GM19023 (cell line): ENCODE data around the gene MRPL38.
"Not testable (repeated sequence)": the region's sequence is repeated elsewhere in the genome, so short reads cannot be mapped to it uniquely, and the experiment has no call there.

Experiments
- ATAC-seq: cut with Tn5 transposase; IDR thresholded peaks from one replicate; pipeline ENCODE4 v1.9.1; 2021; ENCODE audit warnings: mild to moderate bottlenecking, moderate library complexity; ENCODE audit not compliant: unreplicated experiment

The MRPL38 gene

GRCh38 chr17:75855310-75856061 is 49.2 kb downstream of the MRPL38 start, which contains the start of gene WBP2:
WBP2 (minus strand) TSS chr17:75855335; CDS start chr17:75855297, 38 bp downstream.
- peak; percentile 82 for ATAC-seq

DNA sequence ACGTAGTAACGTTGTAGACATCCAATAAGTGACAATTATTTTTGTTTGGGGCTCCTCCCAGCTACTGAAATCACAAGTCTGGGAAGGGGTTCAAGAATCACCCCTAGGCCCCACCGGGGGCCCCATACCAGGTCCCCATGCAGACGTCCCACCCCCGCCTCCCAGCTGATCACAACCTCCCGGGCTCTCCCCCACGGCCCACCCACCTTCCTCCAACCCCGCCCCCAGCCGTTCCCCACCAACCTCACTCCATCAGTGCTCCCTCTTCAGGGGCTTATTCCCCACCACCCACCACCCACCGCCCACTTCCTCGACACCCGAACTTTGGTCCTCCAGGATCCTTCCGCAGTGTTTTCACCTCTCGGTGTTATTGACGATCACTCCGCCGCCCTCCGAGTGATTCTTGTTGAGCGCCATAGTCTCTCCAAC is 49.8 kb downstream of the MRPL38 start:
- ATAC-seq: no peak

DNA sequence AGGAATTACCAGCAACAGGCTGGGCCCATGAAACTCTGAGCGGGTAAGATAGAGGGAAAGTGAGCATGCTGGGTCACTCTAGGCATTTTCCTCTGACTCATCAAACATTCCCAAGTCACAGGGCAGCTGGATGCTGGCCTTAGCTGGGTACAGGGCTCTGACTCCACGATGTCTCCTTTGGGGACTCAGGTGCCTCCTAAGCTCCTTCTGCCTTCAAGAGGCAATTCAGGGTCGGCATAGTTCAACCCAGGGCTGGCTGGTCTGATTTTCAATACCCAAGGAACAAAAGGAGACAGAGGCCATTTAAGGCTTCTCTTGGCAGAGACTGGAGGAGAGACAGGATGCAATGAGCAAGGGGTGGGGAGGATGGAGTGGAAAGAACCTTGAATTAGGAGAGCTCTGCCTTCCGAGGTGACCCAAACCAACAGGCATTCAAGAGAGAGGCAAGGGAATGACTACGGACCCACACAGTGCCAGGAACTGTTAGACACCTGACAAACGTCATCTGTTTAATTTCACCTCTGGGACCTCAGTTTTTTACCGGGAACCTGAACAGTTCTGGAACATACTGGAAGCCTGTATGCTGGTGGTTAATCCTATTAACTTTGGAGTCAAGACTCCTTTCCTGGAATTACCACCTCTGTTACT is 50.5 kb downstream of the MRPL38 start:
- ATAC-seq: no peak

GRCh38 chr17:75853433-75853832 is 51.3 kb downstream of the MRPL38 start:
- ATAC-seq: no peak

GRCh38 chr17:75851693-75851991 is 53.0 kb downstream of the MRPL38 start:
- ATAC-seq: not testable (repeated sequence)

DNA sequence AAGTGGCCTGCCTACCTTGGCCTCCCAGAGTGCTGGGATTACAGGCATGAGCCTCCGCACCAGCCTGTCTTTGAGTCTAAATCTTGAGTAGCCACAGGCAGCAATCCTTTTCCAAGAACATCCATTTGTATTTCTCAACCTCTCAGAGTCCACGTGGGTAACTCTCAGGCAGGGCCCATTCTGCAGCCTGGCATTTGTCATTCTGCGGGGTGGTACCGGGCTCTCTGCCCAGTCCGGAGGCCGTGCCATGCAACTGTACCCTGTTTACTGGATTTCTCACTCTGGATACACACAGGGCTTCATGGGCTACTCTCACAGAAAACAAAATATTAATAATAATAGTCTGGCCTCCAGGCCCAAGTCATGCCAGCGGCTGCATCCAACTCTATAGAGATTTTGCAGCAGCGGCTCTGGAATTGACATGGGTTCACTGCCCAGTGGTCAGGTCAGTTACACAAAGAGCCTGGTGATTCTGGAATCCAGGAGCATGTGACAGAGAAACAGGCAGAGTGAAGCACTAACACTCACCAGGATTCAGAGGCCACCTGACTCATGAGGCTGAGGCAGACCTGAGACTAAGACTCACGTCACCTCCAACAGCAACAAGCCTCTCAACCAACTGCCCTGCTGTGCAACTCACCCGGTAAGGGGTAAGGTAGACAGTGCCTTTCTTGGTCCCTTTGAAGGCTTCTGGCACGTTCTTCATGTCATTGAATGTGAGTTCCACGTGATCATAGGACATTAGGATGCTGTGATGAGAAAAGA is 53.6 kb downstream of the MRPL38 start:
- no peak for ATAC-seq

- ATAC-seq: no peak
These were observed 55.0 kb downstream of the MRPL38 start for GRCh38 chr17:75849724-75850123.

- ATAC-seq: no peak
These were observed 55.4 kb downstream of the MRPL38 start for GRCh38 chr17:75849279-75849646.
